ENCODE results near the gene TSPAN2. TPM values are rescaled to one million over a fixed set of nuclear protein-coding genes. Genes with fewer than 3 reads are reported as not detected.
"Not testable (repeated sequence)": the region's sequence is repeated elsewhere in the genome, so short reads cannot be mapped to it uniquely, and the experiment has no call there.

The TSPAN2 gene
- total RNA-seq, 4 donors from 2014 or later, result 0.83 to 7.6 (median 3.9) TPM

DNA sequence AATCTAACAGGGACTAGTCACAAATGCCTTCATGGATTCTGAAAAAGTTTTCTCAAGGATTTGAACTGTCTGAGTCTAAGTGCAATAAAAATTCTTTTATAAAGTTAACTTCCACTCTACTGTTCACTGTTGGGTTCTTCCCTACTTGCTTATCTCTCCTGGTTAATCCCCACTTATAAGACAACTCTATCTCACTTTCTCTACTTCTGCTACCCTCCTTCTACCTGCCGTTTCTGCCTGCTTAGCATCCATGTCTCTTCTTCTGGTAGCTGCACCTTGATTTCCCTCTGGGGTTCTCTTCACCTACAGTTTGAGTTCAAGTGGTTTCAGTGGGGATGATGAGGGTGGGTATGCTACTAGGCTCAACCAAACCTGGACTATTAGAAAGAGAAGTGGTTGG lies 53.7 kb downstream of the TSPAN2 start:
- DNase-seq, result no peak
- WGBS, 2 donors, result 78 to 85% methylated on average over 1 of the region's 1 CpG
- H3K4me1 ChIP-seq, result no peaks in the 10 kb centered on the region
- no peak overlapping the region for H3K27ac ChIP-seq
- H3K4me3 ChIP-seq, result no peak overlapping the region
- no peaks in the 10 kb centered on the region for H3K9me3 ChIP-seq
- no peaks in the 10 kb centered on the region for H3K27me3 ChIP-seq
- intact Hi-C loops (cut with DNase I), result no loop called here
- TF ChIP-seq POLR2A (IDR thresholded peaks at IDR 0.05), result no peak
- TF ChIP-seq, protein P1, sequence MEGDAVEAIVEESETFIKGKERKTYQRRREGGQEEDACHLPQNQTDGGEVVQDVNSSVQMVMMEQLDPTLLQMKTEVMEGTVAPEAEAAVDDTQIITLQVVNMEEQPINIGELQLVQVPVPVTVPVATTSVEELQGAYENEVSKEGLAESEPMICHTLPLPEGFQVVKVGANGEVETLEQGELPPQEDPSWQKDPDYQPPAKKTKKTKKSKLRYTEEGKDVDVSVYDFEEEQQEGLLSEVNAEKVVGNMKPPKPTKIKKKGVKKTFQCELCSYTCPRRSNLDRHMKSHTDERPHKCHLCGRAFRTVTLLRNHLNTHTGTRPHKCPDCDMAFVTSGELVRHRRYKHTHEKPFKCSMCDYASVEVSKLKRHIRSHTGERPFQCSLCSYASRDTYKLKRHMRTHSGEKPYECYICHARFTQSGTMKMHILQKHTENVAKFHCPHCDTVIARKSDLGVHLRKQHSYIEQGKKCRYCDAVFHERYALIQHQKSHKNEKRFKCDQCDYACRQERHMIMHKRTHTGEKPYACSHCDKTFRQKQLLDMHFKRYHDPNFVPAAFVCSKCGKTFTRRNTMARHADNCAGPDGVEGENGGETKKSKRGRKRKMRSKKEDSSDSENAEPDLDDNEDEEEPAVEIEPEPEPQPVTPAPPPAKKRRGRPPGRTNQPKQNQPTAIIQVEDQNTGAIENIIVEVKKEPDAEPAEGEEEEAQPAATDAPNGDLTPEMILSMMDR (IDR thresholded peaks at IDR 0.05), result no peak
- no peaks in the 10 kb centered on the region for H3K36me3 ChIP-seq

DNA sequence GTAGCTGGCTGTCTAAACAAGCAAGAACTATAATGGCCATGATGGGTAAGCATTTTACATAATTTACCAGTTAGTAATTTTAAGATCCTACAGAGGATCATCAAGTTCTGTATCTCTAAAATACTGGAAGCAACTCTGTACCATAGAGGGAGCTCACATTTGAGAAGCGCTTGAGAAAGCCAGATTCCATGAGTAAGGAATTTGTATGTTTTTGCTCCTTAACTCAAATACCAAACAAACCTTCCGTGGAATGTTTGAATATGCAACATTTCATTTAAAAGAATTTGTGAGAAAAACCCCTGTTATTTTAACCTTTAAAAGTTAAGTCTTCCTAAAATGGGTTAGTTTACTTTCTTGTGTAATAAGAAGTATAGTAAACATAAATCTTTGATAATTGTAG lies 57.7 kb downstream of the TSPAN2 start:
- Histone ChIP-seq H3K36me3 (no peaks in the 10 kb centered on the region), H3K27me3 (no peaks in the 10 kb centered on the region), H3K27ac (no peak overlapping the region), H3K4me1 (no peaks in the 10 kb centered on the region), H3K9me3 (no peaks in the 10 kb centered on the region), H3K4me3 (no peak overlapping the region)
- no peak for DNase-seq
- no peak for TF ChIP-seq POLR2A (IDR thresholded peaks at IDR 0.05)
- TF ChIP-seq, protein P1 (IDR thresholded peaks at IDR 0.05), result no peak
- WGBS, 2 donors, result 63 to 66% methylated on average over 2 of the region's 2 CpGs
- intact Hi-C loops (cut with DNase I), result no loop called here

DNA sequence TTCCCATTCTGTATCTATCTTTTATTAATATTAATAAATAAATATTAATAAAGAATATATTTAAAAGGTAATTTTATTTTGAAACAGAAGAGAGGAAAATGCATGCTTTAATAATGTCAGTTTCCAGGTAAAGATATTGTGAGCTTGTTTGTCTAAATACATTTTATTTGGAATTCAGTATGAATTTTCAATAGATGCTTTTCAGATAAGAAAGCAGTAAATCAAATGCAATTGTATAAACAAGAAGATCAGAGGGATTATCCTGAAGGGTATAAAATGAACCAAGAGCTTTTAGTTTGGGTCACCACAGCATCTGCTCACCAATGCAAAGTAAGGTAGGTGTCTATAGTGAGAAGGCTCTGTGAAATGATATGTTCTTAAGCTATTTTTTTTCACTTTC lies 59.8 kb downstream of the TSPAN2 start, which contains the start of gene TSHB:
TSHB (plus strand) TSS at position 301 of the 400 bp plus-strand sequence. CDS start 3,537 bp downstream, outside the sequence.
- Histone ChIP-seq H3K4me3 (no peak within 1 kb of the TSS), H3K9me3 (no peaks in the 10 kb centered on the region), H3K27ac (no peak within 1 kb of the TSS), H3K36me3 (no peaks in the 10 kb centered on the region), H3K27me3 (no peaks in the 10 kb centered on the region), H3K4me1 (no peaks in the 10 kb centered on the region)
- TF ChIP-seq, protein P1 (IDR thresholded peaks at IDR 0.05), result no peak
- no peak for TF ChIP-seq POLR2A (IDR thresholded peaks at IDR 0.05)
- intact Hi-C loops (cut with DNase I), result no loop called here
- DNase-seq, result no peak

DNA sequence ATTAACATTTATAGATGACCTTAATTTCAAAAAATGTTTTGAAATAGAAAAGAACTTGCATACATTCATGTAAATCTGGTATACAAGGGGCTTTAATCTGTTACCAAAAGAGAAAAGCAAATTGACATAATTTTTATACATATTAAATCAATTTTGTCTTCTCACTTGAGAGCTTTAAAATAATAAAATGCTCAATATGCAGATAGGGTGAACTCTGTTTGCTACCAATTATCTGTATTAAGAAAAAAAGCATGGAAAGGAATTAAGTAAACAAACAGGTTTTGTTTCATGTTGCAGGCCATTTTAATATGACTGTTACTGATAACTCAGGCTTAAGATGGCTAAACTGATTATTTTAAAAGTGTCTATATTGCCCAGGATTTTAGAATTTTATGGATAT lies 65.7 kb downstream of the TSPAN2 start:
- Histone ChIP-seq H3K4me1 (no peaks in the 10 kb centered on the region), H3K4me3 (no peak overlapping the region), H3K27ac (no peak overlapping the region), H3K27me3 (peaks cover 0 to 8% (median 0%) of the 10 kb centered on the region in 4 donors), H3K9me3 (peaks cover 0 to 5% (median 0%) of the 10 kb centered on the region in 3 donors), H3K36me3 (no peaks in the 10 kb centered on the region)
- DNase-seq, result no peak
- intact Hi-C loops (cut with DNase I), result no loop called here
- TF ChIP-seq, protein P1 (IDR thresholded peaks at IDR 0.05), result no peak
- TF ChIP-seq POLR2A (IDR thresholded peaks at IDR 0.05), result no peak

DNA sequence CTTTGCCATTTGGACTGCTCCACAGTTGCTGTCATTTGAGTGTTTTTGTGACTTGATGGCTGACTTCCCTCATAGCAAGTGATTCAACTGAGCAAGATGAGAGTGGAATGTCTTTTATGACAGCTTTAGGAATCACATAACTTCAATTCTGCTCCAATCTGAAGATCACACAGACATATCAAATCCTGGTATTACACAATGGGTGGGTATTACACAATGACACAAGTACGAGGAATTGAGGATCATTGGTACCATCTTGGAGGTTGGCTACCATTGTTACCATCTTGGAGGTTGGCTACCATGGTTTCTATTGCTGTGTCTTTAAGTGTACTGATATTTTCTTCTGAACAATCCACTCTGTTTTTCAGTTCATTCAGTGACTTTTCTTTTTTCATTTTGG lies 68.2 kb downstream of the TSPAN2 start:
- H3K9me3 ChIP-seq, result peaks cover 0 to 5% (median 0%) of the 10 kb centered on the region in 3 donors
- H3K36me3 ChIP-seq, result no peaks in the 10 kb centered on the region
- H3K27ac ChIP-seq, result no peak overlapping the region
- no peak for DNase-seq
- WGBS, 2 donors, result 39 to 53% methylated on average over 1 of the region's 1 CpG
- peaks cover 0 to 8% (median 0%) of the 10 kb centered on the region in 4 donors for H3K27me3 ChIP-seq
- H3K4me1 ChIP-seq, result no peaks in the 10 kb centered on the region
- no peak overlapping the region for H3K4me3 ChIP-seq
- intact Hi-C loops (cut with DNase I), result no loop called here
- TF ChIP-seq POLR2A (IDR thresholded peaks at IDR 0.05), result no peak
- TF ChIP-seq, protein P1 (IDR thresholded peaks at IDR 0.05), result no peak

DNA sequence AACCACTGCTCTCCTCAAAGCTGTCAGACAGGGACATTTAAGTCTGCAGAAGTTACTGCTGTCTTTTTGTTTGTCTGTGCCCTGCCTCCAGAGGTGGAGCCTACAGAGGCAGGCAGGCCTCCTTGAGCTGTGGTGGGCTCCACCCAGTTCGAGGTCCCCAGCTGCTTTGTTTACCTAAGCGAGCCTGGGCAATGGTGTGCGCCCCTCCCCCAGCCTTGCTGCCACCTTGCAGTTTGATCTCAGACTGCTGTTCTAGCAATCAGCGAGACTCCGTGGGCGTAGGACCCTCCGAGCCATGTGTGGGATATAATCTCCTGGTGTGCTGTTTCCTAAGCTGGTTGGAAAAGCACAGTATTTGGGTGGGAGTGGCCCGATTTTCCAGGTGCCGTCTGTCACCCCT lies 69.8 kb downstream of the TSPAN2 start:
- H3K4me3 ChIP-seq; H3K36me3 ChIP-seq; H3K27ac ChIP-seq; H3K27me3 ChIP-seq; intact Hi-C loops (cut with DNase I); H3K9me3 ChIP-seq; H3K4me1 ChIP-seq; DNase-seq: not testable (repeated sequence)
- WGBS, 2 donors, result 82% methylated on average over 2 to 9 of the region's 9 CpGs

Measured in esophagus squamous epithelium (tissue), 5 donors.